Fibroblast of pulmonary artery (primary cell): ENCODE measurements around the gene DHCR24.
A peak's percentile ranks its signal among the peaks of the same experiment; 100 is the strongest.

Experiments
- DNase-seq: peaks from one replicate; pipeline ENCODE4 v3.0.0-alpha.2; 2010; ENCODE audit warnings: low read depth
- H3K4me3 ChIP-seq: replicated peaks from 2 replicates; pipeline ENCODE4 v1.5.1; 2011; ENCODE audit warnings: low read depth, mild to moderate bottlenecking, control low read depth, low read length, moderate library complexity
- TF ChIP-seq, protein P1 (sequence below): IDR thresholded peaks from 2 replicates; pipeline ENCODE4 v1.5.1; 2011; ENCODE audit warnings: mild to moderate bottlenecking, control low read depth, low read length, inconsistent platforms; ENCODE audit errors: missing control alignments

The DHCR24 gene

GRCh38 chr1:54811066-54811465 lies 75.9 kb downstream of the DHCR24 start:
- TF ChIP-seq, protein P1, sequence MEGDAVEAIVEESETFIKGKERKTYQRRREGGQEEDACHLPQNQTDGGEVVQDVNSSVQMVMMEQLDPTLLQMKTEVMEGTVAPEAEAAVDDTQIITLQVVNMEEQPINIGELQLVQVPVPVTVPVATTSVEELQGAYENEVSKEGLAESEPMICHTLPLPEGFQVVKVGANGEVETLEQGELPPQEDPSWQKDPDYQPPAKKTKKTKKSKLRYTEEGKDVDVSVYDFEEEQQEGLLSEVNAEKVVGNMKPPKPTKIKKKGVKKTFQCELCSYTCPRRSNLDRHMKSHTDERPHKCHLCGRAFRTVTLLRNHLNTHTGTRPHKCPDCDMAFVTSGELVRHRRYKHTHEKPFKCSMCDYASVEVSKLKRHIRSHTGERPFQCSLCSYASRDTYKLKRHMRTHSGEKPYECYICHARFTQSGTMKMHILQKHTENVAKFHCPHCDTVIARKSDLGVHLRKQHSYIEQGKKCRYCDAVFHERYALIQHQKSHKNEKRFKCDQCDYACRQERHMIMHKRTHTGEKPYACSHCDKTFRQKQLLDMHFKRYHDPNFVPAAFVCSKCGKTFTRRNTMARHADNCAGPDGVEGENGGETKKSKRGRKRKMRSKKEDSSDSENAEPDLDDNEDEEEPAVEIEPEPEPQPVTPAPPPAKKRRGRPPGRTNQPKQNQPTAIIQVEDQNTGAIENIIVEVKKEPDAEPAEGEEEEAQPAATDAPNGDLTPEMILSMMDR: no peak
- no peak for DNase-seq
- H3K4me3 ChIP-seq: no peak overlapping the region

GRCh38 chr1:54810153-54810942 lies 76.6 kb downstream of the DHCR24 start:
- peak; percentile 59 for DNase-seq
- TF ChIP-seq, protein P1: peak; percentile 89

DNA sequence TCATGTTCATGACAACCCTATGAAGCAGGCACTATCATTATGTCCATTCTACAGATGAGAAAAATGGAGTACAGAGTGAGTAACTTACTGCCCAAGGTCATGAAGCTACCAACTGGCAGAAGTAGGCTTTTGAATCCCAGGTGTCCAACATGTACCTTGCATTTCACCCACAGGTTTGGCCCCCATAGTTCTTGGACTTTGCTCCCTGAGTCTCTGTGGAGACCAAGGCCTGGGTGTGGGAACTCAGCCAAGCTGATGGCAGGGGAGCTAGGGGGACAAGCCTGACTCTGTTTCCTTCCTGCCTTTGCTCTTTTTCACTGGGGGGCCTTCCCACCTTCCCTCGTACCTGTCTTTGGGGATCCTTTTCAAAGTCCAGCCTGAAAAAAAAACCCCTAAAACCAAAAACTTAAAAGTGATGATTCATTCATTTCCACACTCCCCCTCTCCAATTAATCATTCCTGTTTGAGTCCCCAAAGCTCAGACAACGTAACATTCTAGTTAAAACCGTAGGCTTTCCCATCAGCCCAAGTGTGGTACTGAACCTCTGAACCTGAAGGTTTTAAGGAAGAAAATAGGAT lies 77.4 kb downstream of the DHCR24 start:
- H3K4me3 ChIP-seq: no peak overlapping the region
- DNase-seq: no peak
- TF ChIP-seq, protein P1: no peak

More at GRCh38 chr1:54810153-54810942, 76.6 kb downstream of the DHCR24 start:
- H3K4me3 ChIP-seq: no peak overlapping the region

DNA sequence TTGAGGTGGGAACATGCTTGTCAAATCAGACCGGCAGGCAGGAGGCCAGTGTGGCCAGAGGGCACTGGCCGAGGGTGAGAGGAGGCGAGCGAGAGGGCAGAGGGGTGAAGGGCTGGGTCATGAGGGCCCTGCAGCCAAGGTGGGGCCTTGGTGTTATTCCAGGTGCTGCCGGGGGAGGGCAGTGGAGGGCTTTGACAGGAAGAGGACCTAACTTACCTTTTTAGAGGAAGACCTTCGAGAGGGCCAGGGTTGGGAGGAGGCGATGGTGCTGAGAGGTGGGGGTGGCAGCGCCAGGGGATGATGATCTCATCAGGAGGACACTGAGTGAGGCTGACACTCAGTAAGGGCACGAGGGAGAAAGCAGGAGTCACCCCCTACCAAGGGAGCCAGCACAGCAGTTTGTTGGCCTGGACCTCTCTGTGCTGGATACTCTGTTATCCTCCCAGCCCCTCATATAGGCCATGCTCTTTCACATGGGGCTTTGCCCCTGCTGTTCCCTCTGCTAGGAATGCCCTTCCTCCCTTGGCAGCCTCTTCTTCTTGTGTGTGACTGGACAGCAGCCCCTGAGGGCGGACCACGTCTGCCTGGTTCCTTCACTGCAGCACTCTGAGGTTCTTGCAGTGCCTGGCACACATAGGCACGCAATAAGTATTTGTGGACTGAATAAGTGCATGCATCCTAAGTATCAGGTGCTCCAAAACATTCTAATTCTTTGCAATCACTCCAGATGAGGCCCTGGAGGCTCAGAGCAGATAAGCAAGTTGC lies 78.4 kb downstream of the DHCR24 start:
- no peak overlapping the region for H3K4me3 ChIP-seq
- TF ChIP-seq, protein P1: peak; percentile 46
- no peak for DNase-seq

DNA sequence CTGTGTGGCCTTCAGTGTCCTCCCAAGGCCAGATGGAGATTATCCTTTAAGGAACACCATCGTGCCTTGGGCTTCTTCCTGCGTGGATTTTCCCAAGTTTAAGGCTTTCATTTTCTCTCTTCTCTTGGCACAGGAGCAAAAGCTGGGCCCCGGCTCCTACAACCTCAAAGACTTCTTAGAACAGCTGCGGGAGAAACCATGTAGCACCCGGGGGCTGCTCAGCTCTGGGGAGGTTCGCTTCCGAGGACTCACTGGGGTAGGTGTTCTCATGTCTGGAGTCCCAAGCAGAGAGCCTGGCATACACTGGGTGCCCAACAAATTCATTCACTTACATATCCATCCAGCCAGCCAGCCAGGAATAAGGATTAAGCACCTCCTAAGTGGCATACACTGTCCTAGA lies 79.2 kb downstream of the DHCR24 start:
- no peak overlapping the region for H3K4me3 ChIP-seq
- TF ChIP-seq, protein P1: no peak

GRCh38 chr1:54806931-54807611 lies 79.9 kb downstream of the DHCR24 start:
- TF ChIP-seq, protein P1: no peak
- no peak for DNase-seq
- no peak overlapping the region for H3K4me3 ChIP-seq

More for the DNA sequence above, 79.2 kb downstream of the DHCR24 start:
- no peak for DNase-seq
